Measurements from ENCODE around the gene CPED1.
"Not testable (repeated sequence)": the region's sequence is repeated elsewhere in the genome, so short reads cannot be mapped to it uniquely, and the experiment has no call there.

The CPED1 gene

DNA sequence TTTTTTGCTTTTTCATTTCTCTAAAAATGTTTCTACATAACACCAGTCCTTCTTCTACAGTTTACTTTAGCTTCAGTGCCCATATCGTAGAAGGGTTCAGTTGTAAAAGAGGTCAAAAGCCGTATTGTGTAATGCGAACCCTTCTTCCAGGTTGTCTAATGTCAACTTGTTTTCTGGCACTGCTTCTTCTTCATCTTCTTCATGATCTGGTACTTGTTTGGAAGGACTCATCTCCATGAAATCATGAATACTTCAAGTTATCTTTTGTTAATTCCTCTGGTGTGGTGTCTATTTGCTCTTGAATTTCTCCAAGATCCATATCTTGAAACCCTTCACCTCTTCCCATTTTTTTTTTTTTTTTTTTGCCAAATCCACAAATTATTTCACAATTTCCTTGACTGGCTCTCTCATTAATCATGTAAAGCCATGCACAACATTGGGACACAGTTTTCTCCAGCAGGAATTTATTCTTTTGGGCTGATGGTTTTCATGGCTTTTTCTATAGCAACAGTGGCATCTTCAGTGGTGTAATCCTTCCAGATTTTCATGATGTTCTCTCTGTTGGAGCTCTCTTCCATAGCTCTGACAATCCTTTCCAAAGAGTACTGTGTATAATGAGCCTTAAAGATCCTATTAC lies 85.1 kb downstream of the CPED1 start:
- no peaks in the 10 kb centered on the region for H3K4me1 Mint-ChIP-seq
- DNase-seq (ENCODE audit: low spot score in 2 of 2) (no peak), ATAC-seq (no peak)
- no peaks in the 10 kb centered on the region for H3K9me3 Mint-ChIP-seq
- no peak overlapping the region for H3K27ac Mint-ChIP-seq
- no peak overlapping the region for H3K4me3 Mint-ChIP-seq
- no peaks in the 10 kb centered on the region for H3K36me3 Mint-ChIP-seq

DNA sequence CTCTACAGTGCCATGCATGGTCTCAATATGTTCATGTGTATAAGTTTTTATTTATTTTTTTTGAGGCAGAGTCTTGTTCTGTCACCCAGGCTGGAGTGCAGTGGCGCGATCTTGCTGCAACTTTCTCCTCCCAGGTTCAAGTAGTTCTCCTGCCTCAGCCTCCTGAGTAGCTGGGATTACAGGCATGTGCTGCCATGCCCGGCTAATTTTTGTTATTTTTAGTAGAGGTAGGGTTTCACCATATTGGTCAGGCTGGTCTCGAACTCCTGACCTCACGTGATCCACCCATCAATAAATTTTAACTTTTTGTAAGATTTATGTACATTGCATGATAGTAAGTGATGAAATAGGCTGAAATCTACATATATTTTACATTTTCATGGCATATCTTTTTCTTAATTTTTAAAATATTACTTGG lies 86.9 kb downstream of the CPED1 start:
- ATAC-seq; H3K4me1 Mint-ChIP-seq; H3K27ac Mint-ChIP-seq; H3K36me3 Mint-ChIP-seq; H3K4me3 Mint-ChIP-seq; H3K9me3 Mint-ChIP-seq; DNase-seq (ENCODE audit: low spot score in 2 of 2): not testable (repeated sequence)

DNA sequence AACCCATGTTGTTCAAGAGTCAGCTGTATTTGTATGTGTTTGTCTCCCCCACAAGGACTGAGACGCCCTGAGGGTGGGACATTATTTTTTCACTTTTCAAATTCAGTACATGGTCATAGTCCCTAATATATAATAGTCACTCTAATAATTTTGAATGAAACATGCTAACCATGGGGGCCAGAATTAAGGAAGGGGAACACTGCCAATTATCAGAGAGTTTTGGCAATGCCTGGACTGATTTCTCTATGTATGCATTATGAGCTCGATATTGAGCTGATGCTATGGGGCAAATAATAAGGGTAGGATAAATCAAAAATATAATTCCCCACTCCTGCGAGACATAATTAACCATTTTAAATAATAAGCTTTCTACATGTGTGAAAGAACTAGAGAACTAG lies 87.4 kb downstream of the CPED1 start:
- Mint-ChIP-seq H3K4me3 (no peak overlapping the region), H3K9me3 (no peaks in the 10 kb centered on the region), H3K27ac (no peak overlapping the region), H3K36me3 (no peaks in the 10 kb centered on the region), H3K4me1 (no peaks in the 10 kb centered on the region)
- ATAC-seq = no peak
- no peak for DNase-seq (ENCODE audit: low spot score in 2 of 2)

DNA sequence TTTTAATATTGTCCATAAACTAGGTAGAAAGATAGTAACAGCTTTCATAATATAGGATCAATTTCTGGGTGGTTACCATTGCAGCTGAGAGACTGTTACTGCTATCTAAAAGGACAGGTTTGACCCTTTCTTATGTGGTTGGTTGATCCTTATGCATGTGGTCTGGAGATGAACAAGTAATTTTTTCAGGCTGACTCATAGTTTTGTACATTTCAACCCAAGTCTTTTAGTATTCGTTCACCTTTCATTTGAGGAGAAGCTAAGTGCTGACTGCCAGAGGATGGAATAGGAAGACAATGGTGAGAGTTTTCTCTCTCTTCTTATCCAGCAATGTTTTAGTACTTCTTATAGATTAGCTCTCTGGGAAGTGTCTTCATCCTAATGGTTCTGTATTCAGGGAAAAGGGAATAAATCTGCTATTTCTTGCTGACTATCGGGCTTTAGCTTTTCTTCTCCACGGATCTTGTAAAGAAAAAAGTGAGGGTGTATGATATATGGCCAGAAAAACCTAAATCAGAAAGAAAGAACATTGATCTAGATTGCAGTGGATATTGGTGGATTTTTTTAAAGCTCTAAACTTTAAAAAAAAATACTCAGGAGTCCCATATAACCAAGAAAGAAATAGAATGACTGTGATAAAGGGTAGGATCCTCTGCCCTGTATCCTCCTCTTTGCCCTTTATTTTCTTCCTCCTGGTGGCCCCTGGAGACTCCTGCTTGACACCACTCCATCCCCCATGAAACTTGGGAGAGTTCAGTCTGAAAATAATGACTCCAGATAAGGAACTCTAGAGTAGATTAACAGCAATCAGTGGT lies 88.0 kb downstream of the CPED1 start:
- Mint-ChIP-seq H3K4me3 (no peak overlapping the region), H3K27ac (no peak overlapping the region)
- no peak for DNase-seq (ENCODE audit: low spot score in 2 of 2)

DNA sequence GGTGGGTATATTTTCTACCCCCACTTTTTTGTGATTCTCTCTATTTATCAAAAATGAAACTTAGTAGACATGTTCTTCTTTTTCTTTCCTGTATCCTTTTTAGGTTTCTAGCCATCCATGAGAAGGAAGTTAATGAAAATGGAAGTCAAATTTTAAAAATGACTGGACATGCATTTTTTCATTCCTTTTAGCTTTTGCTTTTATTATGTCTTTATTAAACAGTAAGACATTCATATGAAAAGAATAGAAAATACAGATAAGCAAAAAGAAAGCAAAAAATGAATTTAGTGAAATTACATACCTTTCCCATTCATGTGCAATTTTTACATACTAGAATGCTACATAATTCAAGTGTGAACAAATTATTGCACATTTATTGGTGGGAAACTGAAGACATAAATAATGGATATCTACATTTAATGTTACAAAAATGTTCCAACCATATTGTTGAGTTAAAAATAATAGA lies 88.7 kb downstream of the CPED1 start:
- Mint-ChIP-seq H3K36me3 (no peaks in the 10 kb centered on the region), H3K27ac (no peak overlapping the region), H3K9me3 (no peaks in the 10 kb centered on the region), H3K4me3 (no peak overlapping the region), H3K4me1 (no peaks in the 10 kb centered on the region)
- ATAC-seq (no peak), DNase-seq (ENCODE audit: low spot score in 2 of 2) (no peak)

More for the DNA sequence above, 88.0 kb downstream of the CPED1 start:
- no peaks in the 10 kb centered on the region for H3K9me3 Mint-ChIP-seq
- H3K36me3 Mint-ChIP-seq = no peaks in the 10 kb centered on the region
- ATAC-seq = peak; percentile 46
- H3K4me1 Mint-ChIP-seq = no peaks in the 10 kb centered on the region

DNA sequence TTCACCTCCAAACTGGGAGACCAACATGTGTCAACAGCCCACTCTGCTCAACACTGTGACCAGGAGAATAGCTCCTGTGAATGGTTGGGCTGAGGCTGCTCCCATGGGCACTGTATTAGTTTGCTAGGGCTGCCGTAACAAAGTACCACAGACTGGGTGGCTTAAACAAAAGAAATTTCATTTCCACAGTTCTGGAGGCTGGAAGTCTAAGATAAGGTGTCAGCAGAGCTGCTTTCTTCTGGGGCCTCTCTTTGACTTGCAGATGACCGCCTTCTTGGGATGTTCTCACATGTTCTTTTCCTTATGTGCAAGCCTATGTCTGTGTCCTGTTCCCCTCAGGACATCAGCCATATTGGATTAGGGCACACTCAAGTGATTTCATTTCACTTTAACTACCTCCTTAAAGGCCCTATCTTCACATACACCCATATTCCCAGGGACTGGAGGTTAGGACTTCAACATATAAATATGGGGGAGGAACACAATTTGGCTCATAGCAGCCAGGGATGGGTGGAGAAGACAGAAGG lies 90.3 kb downstream of the CPED1 start:
- ATAC-seq (no peak), DNase-seq (ENCODE audit: low spot score in 2 of 2) (no peak)
- H3K9me3 Mint-ChIP-seq = no peaks in the 10 kb centered on the region
- no peak overlapping the region for H3K4me3 Mint-ChIP-seq
- H3K4me1 Mint-ChIP-seq = no peaks in the 10 kb centered on the region
- no peaks in the 10 kb centered on the region for H3K36me3 Mint-ChIP-seq
- H3K27ac Mint-ChIP-seq = no peak overlapping the region

DNA sequence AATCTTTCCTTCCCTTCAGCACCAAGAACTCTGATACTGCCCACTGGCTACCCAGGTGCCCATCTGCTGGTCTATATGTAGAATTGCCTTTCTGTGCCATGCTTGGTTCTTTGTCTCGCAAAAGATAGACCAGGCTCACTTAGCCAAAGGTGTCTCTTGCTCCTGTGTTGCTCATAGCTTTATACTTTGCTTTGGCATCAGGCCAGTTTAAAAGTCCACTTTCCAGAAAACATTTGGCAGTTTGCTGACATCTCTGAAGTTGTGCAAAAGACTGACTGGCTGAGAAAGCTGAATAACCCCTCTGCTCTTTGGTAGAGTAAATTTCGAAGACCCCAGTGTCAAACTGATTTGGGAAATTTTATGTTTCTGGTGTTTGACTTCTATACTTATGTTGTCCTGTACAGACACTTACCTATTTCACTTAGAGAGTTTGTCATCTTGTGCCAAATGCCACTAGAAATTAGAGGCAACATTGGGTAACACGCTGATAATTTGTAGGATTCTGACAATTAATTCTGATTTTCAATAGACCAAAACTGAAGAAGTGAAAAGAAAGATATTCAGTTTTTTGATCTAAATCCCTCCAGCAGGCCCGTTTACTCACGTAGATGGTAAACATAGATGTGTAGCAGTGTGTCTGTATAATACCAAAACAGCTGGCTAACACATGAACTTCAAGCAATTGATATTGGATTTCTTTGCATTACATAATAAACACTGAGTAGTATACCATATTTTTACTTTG lies 91.1 kb downstream of the CPED1 start:
- Mint-ChIP-seq H3K4me3 (no peak overlapping the region), H3K27ac (no peak overlapping the region)

DNA sequence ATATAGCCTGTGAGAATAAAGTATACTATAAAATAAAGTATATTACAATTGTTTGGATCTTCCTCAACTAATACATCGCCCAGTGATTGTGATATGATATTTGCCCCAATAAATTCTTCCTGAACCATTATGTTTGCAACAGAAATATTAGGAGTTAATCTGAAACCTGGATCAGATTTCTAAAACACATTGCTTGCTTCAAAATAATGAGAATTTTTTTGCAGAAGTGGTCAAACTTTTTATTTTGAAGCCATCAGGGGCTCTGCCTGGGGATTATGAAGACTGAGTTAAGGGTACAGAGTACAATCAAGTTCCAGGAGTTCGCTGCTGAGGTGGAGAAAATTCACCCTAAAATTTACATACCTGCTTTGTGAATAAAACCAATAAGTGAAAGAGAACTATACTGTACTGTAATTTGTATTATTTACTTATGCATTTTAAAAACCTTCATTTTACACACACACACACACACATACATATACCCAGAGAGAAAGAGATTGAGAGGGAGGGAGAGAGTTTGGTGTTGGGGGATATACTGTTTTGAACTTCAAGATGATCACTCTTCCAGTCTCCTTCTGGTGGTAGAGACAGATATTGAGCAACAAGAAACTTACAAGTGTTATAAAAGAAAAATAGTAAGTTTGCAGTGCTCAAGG lies 91.9 kb downstream of the CPED1 start:
- DNase-seq (ENCODE audit: low spot score in 2 of 2) = no peak
- Mint-ChIP-seq H3K27ac (no peak overlapping the region), H3K36me3 (no peaks in the 10 kb centered on the region), H3K4me1 (no peaks in the 10 kb centered on the region), H3K4me3 (no peak overlapping the region), H3K9me3 (no peaks in the 10 kb centered on the region)
- no peak for ATAC-seq

More for the DNA sequence above, 91.1 kb downstream of the CPED1 start:
- Mint-ChIP-seq H3K9me3 (no peaks in the 10 kb centered on the region), H3K4me1 (no peaks in the 10 kb centered on the region), H3K36me3 (no peaks in the 10 kb centered on the region)
- ATAC-seq (peak; percentile 28), DNase-seq (ENCODE audit: low spot score in 2 of 2) (no peak)

DNA sequence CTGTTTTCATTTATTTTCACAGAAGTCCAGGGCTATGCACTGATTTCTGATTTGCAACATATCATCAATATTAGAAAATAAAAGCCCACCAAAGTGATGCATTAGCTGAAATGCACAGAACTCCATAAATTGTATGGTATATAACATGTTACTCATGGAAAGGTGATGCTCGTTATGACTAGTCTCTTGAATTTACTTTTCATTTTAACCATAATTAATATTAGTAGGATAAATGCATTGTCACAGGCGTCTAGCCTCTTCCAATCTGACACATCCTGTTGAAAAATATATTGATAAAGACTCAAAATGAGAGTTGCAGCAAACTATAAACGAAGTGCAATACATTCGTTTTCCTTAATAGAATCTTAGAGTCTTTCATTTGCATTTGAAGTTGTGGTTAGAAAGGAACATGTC lies 92.4 kb downstream of the CPED1 start:
- ATAC-seq = no peak
- Mint-ChIP-seq H3K4me1 (no peaks in the 10 kb centered on the region), H3K36me3 (no peaks in the 10 kb centered on the region), H3K4me3 (no peak overlapping the region), H3K9me3 (no peaks in the 10 kb centered on the region), H3K27ac (no peak overlapping the region)
- DNase-seq (ENCODE audit: low spot score in 2 of 2) = no peak

DNA sequence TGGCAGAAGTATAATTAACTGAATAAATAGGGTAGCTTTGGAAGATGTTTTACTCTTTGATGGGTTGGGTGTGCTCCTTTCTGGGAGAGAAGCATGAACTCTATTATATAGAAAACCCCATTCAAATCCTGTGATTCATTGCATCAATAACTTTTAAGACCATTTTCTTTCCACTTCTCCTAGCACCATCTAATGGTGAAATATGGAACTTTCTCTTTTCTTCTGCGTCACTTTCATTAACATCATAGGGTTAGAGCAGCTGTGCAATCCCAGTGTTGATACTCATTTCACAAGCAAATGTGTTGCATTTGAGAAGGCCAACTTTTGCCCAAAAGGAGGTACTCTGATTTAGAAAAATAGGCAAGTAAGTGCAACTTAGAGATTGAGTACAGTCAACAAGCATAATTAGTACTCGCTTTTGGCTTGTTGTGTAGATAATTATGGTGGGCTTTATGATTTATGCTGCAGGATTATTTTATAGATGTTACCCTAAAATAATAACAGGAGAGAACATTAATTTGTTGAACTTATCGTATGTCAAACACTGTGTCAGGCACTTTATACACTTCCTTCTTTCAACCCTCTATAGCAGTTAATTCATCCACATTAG lies 92.9 kb downstream of the CPED1 start:
- Mint-ChIP-seq H3K27ac (no peak overlapping the region), H3K36me3 (no peaks in the 10 kb centered on the region), H3K4me1 (no peaks in the 10 kb centered on the region), H3K9me3 (no peaks in the 10 kb centered on the region), H3K4me3 (no peak overlapping the region)
- ATAC-seq = peak; percentile 75
- no peak for DNase-seq (ENCODE audit: low spot score in 2 of 2)

DNA sequence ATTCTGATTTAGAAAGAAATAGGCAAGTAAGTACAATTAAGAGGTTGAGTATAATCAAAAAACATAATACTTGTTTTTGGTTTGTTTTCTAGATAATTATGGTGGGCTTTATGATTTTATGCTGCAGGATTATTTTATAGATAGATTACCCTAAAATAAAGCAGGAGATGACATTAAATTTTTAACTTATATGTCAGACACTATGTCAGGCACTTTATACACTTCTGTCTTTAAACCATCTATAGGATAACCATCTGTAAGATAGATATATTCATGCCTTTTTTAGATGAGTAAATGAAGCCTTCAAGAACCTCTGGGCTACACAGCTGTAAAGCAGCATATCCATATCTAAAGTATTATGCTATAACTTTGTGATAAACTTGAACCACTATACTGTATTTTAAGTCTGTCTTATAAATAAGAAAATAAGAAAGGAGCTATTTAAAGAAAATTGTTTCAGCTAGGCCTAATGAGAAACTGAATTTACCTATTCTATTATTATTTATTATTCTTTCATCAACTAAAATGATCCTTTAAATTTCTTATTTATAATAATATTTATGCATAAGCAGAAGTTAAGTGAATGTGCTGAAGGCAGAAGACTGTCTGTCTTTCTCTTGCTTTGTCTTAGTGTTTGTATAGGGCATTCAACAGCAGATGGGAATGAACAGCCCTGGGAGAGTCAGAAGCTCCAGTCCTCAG lies 94.0 kb downstream of the CPED1 start:
- ATAC-seq (no peak), DNase-seq (ENCODE audit: low spot score in 2 of 2) (no peak)
- no peaks in the 10 kb centered on the region for H3K9me3 Mint-ChIP-seq
- no peaks in the 10 kb centered on the region for H3K4me1 Mint-ChIP-seq
- H3K4me3 Mint-ChIP-seq = no peak overlapping the region
- no peak overlapping the region for H3K27ac Mint-ChIP-seq
- H3K36me3 Mint-ChIP-seq = no peaks in the 10 kb centered on the region

DNA sequence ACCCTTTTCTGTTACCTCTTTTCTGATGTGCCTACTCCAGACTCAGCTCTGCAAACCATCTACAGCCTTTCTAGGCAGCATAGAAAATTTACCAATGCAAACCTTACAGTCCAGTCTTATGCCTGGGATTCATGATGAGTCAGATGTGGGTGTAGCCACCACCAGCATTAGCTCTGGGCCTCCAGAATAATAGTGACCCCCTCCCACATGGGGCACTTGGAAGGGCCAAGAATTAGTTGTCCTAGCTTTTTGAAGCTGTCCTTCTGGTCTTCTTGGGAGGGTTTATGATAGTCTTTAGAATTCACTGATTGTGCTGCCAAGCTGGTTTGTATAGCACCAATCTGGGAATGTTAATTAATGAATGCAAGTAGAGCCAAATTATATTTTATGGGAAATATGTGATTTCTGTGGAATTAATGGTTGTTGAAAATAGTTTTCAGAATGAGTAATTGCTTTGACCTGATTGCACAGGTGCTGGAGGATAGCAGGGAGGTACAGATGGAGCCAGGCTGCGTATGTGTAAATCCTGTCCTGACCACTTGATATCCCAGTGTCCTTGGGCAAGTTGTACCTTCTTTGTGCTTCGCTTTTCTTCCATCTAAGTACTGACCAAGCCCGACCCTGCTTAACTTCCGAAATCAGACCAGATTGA lies 94.8 kb downstream of the CPED1 start:
- no peak overlapping the region for H3K27ac Mint-ChIP-seq
- no peak for DNase-seq (ENCODE audit: low spot score in 2 of 2)
- no peak overlapping the region for H3K4me3 Mint-ChIP-seq
- no peaks in the 10 kb centered on the region for H3K9me3 Mint-ChIP-seq
- no peaks in the 10 kb centered on the region for H3K4me1 Mint-ChIP-seq
- no peaks in the 10 kb centered on the region for H3K36me3 Mint-ChIP-seq
- ATAC-seq = no peak

DNA sequence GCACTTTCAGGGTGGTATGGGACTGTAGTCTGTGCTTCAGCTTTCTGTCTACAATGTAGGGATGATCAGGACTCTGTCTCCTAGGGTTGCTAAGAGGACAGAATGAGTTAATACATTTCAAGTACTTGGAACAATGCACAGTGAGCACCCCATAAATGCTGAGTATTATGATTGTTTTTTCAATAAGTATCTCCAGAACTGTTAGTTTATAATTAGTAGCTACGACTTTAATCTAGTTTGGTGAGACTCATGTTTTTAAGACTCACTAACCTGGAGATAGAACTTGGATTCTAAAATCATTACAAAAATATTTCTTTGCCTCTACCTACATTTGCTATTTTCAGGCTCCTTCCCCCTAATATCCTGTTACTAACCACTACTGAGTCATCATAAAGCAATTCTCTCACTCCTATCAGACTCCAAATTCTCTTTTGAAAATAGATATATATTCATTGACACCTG lies 95.3 kb downstream of the CPED1 start:
- no peak for ATAC-seq
- H3K9me3 Mint-ChIP-seq = no peaks in the 10 kb centered on the region

DNA sequence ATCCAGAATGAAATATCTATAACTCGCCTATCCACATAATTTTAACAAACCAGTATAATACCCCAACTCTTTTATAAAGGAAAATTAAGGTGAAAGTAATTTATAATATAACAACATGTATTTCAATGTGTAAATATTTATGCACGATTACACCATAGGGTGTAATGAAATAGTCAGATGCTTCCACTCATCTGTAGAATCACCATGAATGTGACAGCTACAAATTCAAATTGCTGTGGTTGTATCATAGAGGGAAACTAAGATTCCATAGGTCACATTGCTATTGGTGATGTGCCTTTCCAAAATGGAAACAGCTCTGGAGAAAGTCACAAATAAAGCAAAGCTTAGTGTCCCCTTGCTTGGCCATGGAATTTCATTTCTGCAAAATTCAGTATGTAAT lies 95.7 kb downstream of the CPED1 start:
- no peak for DNase-seq (ENCODE audit: low spot score in 2 of 2)
- Mint-ChIP-seq H3K36me3 (no peaks in the 10 kb centered on the region), H3K27ac (no peak overlapping the region), H3K4me1 (no peaks in the 10 kb centered on the region), H3K9me3 (no peaks in the 10 kb centered on the region), H3K4me3 (no peak overlapping the region)
- ATAC-seq = no peak

More for the DNA sequence above, 95.3 kb downstream of the CPED1 start:
- H3K36me3 Mint-ChIP-seq = no peaks in the 10 kb centered on the region
- no peak for DNase-seq (ENCODE audit: low spot score in 2 of 2)
- H3K4me1 Mint-ChIP-seq = no peaks in the 10 kb centered on the region
- no peak overlapping the region for H3K27ac Mint-ChIP-seq
- H3K4me3 Mint-ChIP-seq = no peak overlapping the region

All from stimulated activated effector memory CD8-positive, alpha-beta T cell treated with anti-CD3 and anti-CD28 coated beads, Interleukin-12 subunit alpha, Interleukin-12 subunit beta, amount 100 ng/mL, for 72 hours (primary cell).